SK-N-SH treated with all-trans-retinoic acid at 6 μM for 48 hours (cell line): ENCODE results near the gene NDC80.

ENCODE experiments used
- ATAC-seq: fragments of 200-7000 bp; cut with Tn5 transposase; 3 replicates; pipeline ENCODE4 v1.9.1; 2020; ENCODE audit warnings: mild to moderate bottlenecking, moderate library complexity
- ARNTL ChIP-seq: fragments of 450-650 bp; formaldehyde crosslinking; IDR thresholded peaks from 2 replicates; pipeline ENCODE4 v1.5.0; 2020; ENCODE audit warnings: low read depth, mild to moderate bottlenecking, moderate library complexity, borderline replicate concordance
- BACH2 ChIP-seq: fragments of 250-450 bp; sonication (Bioruptor Pico); IDR thresholded peaks from 2 replicates; pipeline ENCODE4 v1.9.0; 2021; ENCODE audit warnings: mild to moderate bottlenecking, borderline replicate concordance
- CSRNP3 ChIP-seq: fragments of 250-450 bp; sonication (Bioruptor Pico); IDR thresholded peaks from 2 replicates; pipeline ENCODE4 v1.5.1; 2021; ENCODE audit warnings: mild to moderate bottlenecking, moderate library complexity
- GLIS3 ChIP-seq: fragments of 250-450 bp; sonication (Bioruptor Pico); IDR thresholded peaks from 2 replicates; pipeline ENCODE4 v1.5.0; 2020; ENCODE audit warnings: mild to moderate bottlenecking, moderate library complexity
- ISL1 ChIP-seq: fragments of 250-450 bp; sonication (Bioruptor Pico); IDR thresholded peaks from 2 replicates; pipeline ENCODE4 v2.1.2; 2022; ENCODE audit warnings: mild to moderate bottlenecking, moderate library complexity
- OSR1 ChIP-seq: fragments of 250-450 bp; sonication (Bioruptor Pico); IDR thresholded peaks from 2 replicates; pipeline ENCODE4 v1.8.0; 2022; ENCODE audit warnings: moderate library complexity, mild to moderate bottlenecking, inconsistent platforms
- PATZ1 ChIP-seq: fragments of 250-450 bp; sonication (Bioruptor Pico); IDR thresholded peaks from 2 replicates; pipeline ENCODE4 v1.8.0; 2020; ENCODE audit warnings: mild to moderate bottlenecking, moderate library complexity, borderline replicate concordance
- POU6F1 ChIP-seq: fragments of 250-450 bp; sonication (Bioruptor Pico); IDR thresholded peaks from 2 replicates; pipeline ENCODE4 v1.8.0; 2021; ENCODE audit warnings: low read depth, mild to moderate bottlenecking, moderate library complexity, borderline replicate concordance
- PPARA ChIP-seq: fragments of 250-450 bp; sonication (Bioruptor Pico); IDR thresholded peaks from 2 replicates; pipeline ENCODE4 v1.5.0; 2020; ENCODE audit warnings: mild to moderate bottlenecking, borderline replicate concordance
- RARB ChIP-seq: fragments of 250-450 bp; sonication (Bioruptor Pico); IDR thresholded peaks from 2 replicates; pipeline ENCODE4 v1.8.0; 2021; ENCODE audit warnings: mild to moderate bottlenecking, moderate library complexity
- SNAI2 ChIP-seq: fragments of 250-450 bp; sonication (Bioruptor Pico); IDR thresholded peaks from 2 replicates; pipeline ENCODE4 v1.5.0; 2020; ENCODE audit warnings: mild to moderate bottlenecking, moderate library complexity
- TCF4 ChIP-seq: fragments of 250-450 bp; sonication (Bioruptor Pico); IDR thresholded peaks from 2 replicates; pipeline ENCODE4 v1.8.0; 2021; ENCODE audit warnings: mild to moderate bottlenecking, moderate library complexity, borderline replicate concordance
- TOX ChIP-seq: fragments of 250-450 bp; sonication (Bioruptor Pico); IDR thresholded peaks from 2 replicates; pipeline ENCODE4 v1.8.0; 2021; ENCODE audit warnings: mild to moderate bottlenecking, moderate library complexity, borderline replicate concordance
- TSHZ2 ChIP-seq: fragments of 250-450 bp; sonication (Bioruptor Pico); IDR thresholded peaks from 2 replicates; pipeline ENCODE4 v1.5.0; 2020; ENCODE audit warnings: mild to moderate bottlenecking, moderate library complexity
- ZFP3 ChIP-seq: fragments of 250-450 bp; sonication (Bioruptor Pico); IDR thresholded peaks from 2 replicates; pipeline ENCODE4 v1.5.0; 2020; ENCODE audit warnings: mild to moderate bottlenecking, moderate library complexity
- ZFP30 ChIP-seq: fragments of 450-650 bp; formaldehyde crosslinking; IDR thresholded peaks from 2 replicates; pipeline ENCODE4 v1.5.0; 2022; ENCODE audit warnings: mild to moderate bottlenecking, moderate library complexity
- ZNF565 ChIP-seq: fragments of 450-650 bp; formaldehyde crosslinking; conservative IDR thresholded peaks from 2 replicates; pipeline ENCODE4 v1.5.0; 2020; ENCODE audit warnings: low read depth, mild to moderate bottlenecking, moderate library complexity
- ZNF70 ChIP-seq: fragments of 450-650 bp; formaldehyde crosslinking; IDR thresholded peaks from 2 replicates; pipeline ENCODE4 v1.5.0; 2020; ENCODE audit warnings: mild to moderate bottlenecking, moderate library complexity

NDC80 gene

GRCh38 chr18:2629003-2629402 lies 57.6 kb downstream of the NDC80 start (continued):
- TF ChIP-seq ARNTL (no peak), CSRNP3 (CRISPR knock-in tag) (no peak), ZFP30 (CRISPR knock-in tag) (no peak), GLIS3 (CRISPR knock-in tag) (no peak), OSR1 (CRISPR knock-in tag) (no peak), SNAI2 (CRISPR knock-in tag) (no peak)

GRCh38 chr18:2635586-2635985 lies 64.2 kb downstream of the NDC80 start:
- no peak for TF ChIP-seq TOX
- no peak for TF ChIP-seq ISL1
- TF ChIP-seq ZNF565 (CRISPR knock-in tag) = no peak
- TF ChIP-seq ZNF70 (CRISPR knock-in tag) = no peak
- ATAC-seq = no peak

- TF ChIP-seq POU6F1 (CRISPR knock-in tag) = no peak
- TF ChIP-seq ZFP30 (CRISPR knock-in tag) = no peak
- TF ChIP-seq ARNTL = no peak
- no peak for TF ChIP-seq TOX
- TF ChIP-seq OSR1 (CRISPR knock-in tag) = no peak
- no peak for ATAC-seq
These were observed 64.8 kb downstream of the NDC80 start for GRCh38 chr18:2636126-2636631.

GRCh38 chr18:2641638-2642037 lies 70.3 kb downstream of the NDC80 start:
- no peak for ATAC-seq
- TF ChIP-seq ZNF565 (CRISPR knock-in tag) = no peak
- TF ChIP-seq TCF4 (CRISPR knock-in tag) = no peak
- TF ChIP-seq ZFP3 (CRISPR knock-in tag) = no peak
- no peak for TF ChIP-seq CSRNP3 (CRISPR knock-in tag)
- no peak for TF ChIP-seq PPARA
- TF ChIP-seq PATZ1 (CRISPR knock-in tag) = no peak
- TF ChIP-seq ZFP30 (CRISPR knock-in tag) = no peak
- no peak for TF ChIP-seq TSHZ2 (CRISPR knock-in tag)
- no peak for TF ChIP-seq OSR1 (CRISPR knock-in tag)

- ATAC-seq = no peak
- no peak for TF ChIP-seq BACH2
- no peak for TF ChIP-seq OSR1 (CRISPR knock-in tag)
- no peak for TF ChIP-seq ARNTL
- no peak for TF ChIP-seq RARB (CRISPR knock-in tag)
These were observed 71.4 kb downstream of the NDC80 start for GRCh38 chr18:2642771-2643170.
